GM18873 (cell line): Measurements from ENCODE around the gene OST4.
"Not testable (repeated sequence)": the region's sequence is repeated elsewhere in the genome, so short reads cannot be mapped to it uniquely, and the experiment has no call there.

Source experiments
- ATAC-seq: cut with Tn5 transposase; IDR thresholded peaks from one replicate; pipeline ENCODE4 v1.9.1; 2021; ENCODE audit warnings: mild to moderate bottlenecking, moderate library complexity, moderate number of reproducible peaks; ENCODE audit not compliant: unreplicated experiment, low FRiP score

Gene OST4

GRCh38 chr2:27071277-27071989 is at the start of gene OST4:
Gene OST4, minus strand, starts transcription at chr2:27071654.
- ATAC-seq = peak; percentile 73

- ATAC-seq = not testable (repeated sequence)
Observed at GRCh38 chr2:27119330-27119670, 47.8 kb upstream of the OST4 start.

GRCh38 chr2:27118525-27119329 is 47.3 kb upstream of the OST4 start, which contains the start of gene CGREF1:
Gene CGREF1, minus strand, starts transcription at chr2:27119128. Its CDS starts 14,762 bp downstream, at chr2:27104366.
- ATAC-seq = no peak

- no peak for ATAC-seq
Observed at GRCh38 chr2:27117995-27118524, 46.6 kb upstream of the OST4 start.

- ATAC-seq = no peak
Observed at GRCh38 chr2:27115519-27115918, 44.1 kb upstream of the OST4 start.

- ATAC-seq = not testable (repeated sequence)
Observed at GRCh38 chr2:27111392-27112078, 40.1 kb upstream of the OST4 start.

GRCh38 chr2:27110603-27111352 is 39.3 kb upstream of the OST4 start:
- not testable (repeated sequence) for ATAC-seq

GRCh38 chr2:27109083-27109482 is 37.6 kb upstream of the OST4 start:
- no peak for ATAC-seq

GRCh38 chr2:27108221-27108620 is 36.8 kb upstream of the OST4 start:
- no peak for ATAC-seq

- no peak for ATAC-seq
Observed at GRCh38 chr2:27105981-27106380, 34.5 kb upstream of the OST4 start.

GRCh38 chr2:27102329-27102728 is 30.9 kb upstream of the OST4 start:
- ATAC-seq = no peak

- ATAC-seq = no peak
Observed at GRCh38 chr2:27100036-27100435, 28.6 kb upstream of the OST4 start.

- ATAC-seq = no peak
Observed at GRCh38 chr2:27099334-27099955, 28.0 kb upstream of the OST4 start.

- ATAC-seq = no peak
Observed at GRCh38 chr2:27097341-27097740, 25.9 kb upstream of the OST4 start.

- ATAC-seq = no peak
Observed at GRCh38 chr2:27096748-27097297, 25.4 kb upstream of the OST4 start.

- ATAC-seq = no peak
Observed at GRCh38 chr2:27095745-27096651, 24.5 kb upstream of the OST4 start.

- ATAC-seq = no peak
Observed at GRCh38 chr2:27095427-27095744, 23.9 kb upstream of the OST4 start.

- no peak for ATAC-seq
Observed at GRCh38 chr2:27094353-27094984, 23.0 kb upstream of the OST4 start.
